NAMALWA (cell line): ENCODE data around the gene AP5Z1.
A peak's percentile ranks its signal among the peaks of the same experiment; 100 is the strongest.

Source experiments
- DNase-seq: peaks from one replicate; pipeline ENCODE4 v3.0.0-alpha.2; 2015; ENCODE audit warnings: low spot score

The AP5Z1 gene

DNA sequence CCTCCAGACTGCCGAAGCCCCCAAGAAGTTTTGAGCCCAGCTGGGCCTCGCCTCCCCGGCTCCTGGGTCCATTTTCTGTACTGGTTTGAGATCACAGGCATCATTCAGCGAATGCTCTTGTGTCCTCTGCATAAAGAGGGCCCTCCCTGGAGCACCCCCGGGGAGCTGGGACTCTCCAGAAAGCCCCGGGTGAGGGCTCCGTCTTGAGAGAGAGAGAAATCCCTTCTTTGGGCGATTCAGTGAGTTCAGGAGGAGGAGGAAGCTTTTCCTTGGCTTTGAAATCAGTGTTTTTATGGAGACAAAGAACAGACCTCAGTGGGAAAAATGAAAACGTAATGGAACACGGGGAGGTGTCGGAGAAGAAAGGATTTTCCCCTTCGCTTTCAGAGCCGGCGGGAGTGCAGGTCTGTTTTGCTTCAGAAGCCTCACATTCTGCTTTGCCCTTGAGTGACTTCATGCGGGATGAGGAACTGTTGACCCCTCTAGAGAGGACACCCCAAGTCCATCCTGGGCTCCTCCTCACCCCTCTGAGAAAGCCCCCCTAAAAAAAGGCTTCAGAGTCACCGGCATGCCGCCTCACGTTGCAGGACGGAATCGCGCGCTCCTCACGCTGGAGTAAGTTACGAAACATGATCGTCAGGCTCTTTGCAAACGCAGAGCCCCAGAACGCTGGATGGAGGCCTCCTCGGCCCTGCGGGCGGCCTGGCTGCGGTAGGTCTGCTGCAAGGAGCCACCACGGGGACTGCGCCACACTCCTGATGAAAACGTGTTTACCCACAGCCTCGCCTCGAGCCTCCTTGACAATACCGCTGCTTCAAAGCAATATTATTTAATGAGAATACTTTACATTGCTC lies 8.5 kb upstream of the AP5Z1 start:
- DNase-seq, result no peak

DNA sequence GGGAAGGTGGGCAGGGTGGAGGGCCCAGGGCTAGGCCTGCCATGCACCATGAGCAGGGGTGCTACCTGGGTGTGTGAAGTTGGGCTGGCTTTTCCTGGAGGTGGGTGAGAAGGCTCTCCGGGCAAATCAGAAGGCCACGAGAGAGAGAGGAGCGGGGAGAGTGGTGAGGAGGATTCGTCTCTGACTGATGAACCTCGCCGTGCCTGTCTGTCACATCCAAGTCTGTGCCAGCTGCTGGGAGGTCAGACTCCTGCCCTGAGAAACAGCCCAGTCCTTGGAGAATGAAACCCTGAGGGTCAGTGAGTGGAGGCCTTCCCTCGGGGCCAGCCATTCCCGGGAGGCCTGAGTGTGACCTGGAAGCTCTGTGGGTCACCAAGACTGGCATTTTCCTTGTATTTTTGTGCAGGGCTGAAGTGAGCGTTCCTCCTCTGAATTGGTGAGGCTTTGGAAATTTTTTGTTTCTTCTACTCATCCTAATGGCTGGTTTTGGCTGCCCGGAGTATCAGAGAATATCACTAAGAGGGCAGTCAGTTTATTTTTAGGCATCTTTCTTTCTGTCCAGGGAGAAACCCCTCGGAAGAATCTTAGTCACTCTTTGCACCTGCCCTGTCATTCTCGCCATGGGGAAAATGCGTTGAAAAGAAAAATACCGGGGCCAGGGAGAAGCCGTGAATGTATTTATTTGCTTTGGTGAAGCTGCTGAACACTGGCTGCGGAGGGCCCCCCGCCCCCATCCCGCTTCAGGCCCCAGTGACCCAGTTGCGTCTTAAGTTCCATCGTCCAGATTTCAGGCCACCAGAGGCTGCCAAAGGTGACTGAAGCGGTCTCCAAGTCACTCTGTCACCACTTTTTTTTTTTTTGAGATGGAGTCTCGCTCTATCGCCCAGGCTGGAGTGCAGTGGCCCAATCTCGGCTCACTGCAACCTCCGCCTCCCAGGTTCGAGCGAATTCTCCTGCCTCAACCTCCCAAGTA lies 6.5 kb upstream of the AP5Z1 start:
- DNase-seq, result no peak

DNA sequence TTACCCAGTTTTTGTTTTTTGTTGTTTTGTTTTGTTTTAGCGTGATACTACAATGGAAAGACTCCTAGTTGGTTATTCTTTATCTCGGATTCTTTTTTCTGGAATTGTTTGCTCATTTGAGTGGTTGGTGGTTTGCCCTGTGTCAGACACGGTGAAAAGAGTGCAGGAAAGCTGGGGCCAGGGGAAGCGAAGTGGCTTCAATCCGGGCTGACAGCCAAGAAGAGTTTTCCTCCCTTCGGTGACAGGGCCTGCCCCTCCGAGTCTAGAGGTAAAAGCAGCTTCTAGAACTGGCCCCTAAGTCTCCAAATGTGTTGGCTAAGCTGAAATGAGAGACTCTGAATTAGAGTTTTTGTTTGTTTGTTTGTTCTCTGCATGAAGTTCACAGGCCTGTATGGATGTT lies 5.7 kb upstream of the AP5Z1 start:
- DNase-seq, result no peak

GRCh38 chr7:4770886-4771285 lies 4.5 kb upstream of the AP5Z1 start:
- no peak for DNase-seq

DNA sequence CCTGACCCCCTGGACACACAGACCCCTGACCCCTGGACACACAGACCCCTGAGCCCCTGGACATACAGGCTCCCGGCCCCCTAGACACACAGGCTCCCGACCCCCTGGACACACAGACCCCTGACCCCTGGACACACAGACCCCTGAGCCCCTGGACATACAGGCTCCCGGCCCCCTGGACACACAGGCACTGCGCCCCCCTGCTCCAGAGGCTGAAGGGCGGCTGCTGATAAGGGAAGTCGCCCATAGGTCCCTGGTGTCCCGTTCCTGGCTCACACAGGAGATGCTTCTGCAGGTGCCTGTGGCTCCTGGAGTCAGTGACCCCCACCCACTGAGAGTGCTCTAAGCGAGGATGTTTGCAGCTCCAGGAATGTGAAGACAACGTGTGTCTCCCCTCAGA lies 3.7 kb upstream of the AP5Z1 start:
- DNase-seq, result no peak

- no peak for DNase-seq
Observed at GRCh38 chr7:4772306-4772705, 3.1 kb upstream of the AP5Z1 start.

DNA sequence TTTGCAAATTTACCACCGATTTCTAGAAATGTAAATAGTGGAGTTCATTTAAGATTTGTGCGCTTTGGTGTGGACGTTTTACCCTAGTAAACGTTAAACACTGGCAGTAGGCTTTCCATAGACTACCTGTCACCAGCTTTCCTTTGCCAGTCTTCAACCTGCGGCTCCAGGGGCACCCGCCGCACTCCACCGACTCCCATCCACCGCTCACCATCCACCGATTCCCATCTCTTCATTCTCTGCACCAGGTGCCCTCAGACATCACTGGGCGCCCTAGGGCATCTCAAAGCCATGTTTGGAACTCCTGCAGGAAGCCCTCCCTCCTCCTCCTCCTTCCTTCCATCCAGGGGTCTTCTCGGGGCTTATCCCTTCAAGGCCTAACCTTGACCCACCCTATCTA lies 1.4 kb upstream of the AP5Z1 start:
- DNase-seq, result no peak

GRCh38 chr7:4774658-4775249 lies 669 bp upstream of the AP5Z1 start:
- no peak for DNase-seq

GRCh38 chr7:4775848-4776623 lies 613 bp downstream of the AP5Z1 start:
- DNase-seq, result peak; percentile 40

DNA sequence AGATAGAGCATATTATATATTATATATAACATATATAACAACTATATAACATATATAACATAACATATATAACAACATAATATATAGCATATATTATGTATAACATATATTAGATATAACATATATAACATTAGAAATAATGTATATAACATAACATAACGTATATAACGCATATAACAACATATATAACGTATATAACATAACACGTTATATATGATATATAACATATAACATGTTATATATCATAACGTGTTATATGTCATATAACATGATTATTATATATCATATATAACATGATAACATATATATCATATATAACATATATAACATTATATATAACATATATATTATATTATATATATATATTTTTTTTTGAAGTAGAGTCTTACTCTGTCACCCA lies 3.7 kb downstream of the AP5Z1 start:
- DNase-seq, result no peak

DNA sequence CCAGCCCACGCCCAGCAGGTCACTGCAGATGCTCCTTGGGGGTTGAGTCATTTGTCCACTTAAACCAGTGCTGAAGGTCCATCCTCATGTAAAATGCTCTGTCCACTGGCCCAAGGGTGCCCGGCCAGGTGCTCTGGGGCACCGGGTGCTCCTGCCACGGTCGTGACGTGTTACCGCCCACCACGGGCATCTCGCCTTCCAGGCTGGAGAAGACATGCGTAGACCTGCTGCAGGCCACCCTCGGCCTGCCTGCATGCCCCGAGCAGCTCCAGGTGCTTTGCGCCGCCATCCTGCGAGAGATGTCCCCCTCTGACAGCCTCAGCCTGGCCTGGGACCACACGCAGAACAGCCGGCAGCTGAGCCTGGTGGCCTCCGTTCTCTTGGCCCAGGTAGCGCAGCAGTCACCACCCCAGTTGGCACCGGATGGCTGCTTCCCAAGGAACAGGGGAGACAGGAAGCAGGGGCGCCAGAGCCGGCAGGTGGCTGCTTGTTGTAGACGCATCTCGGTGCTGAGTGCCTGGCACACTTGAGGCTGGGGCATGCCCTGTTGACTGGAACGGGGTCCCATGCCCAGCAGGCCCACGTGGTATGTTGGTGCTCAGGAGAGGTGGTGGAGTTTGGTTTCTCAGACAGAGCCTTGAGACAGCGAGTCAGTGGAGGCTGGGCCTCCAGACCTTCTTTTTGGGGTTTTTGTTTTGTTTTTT lies 6.1 kb downstream of the AP5Z1 start:
- DNase-seq, result no peak

GRCh38 chr7:4782333-4783291 lies 7.2 kb downstream of the AP5Z1 start:
- DNase-seq, result no peak

DNA sequence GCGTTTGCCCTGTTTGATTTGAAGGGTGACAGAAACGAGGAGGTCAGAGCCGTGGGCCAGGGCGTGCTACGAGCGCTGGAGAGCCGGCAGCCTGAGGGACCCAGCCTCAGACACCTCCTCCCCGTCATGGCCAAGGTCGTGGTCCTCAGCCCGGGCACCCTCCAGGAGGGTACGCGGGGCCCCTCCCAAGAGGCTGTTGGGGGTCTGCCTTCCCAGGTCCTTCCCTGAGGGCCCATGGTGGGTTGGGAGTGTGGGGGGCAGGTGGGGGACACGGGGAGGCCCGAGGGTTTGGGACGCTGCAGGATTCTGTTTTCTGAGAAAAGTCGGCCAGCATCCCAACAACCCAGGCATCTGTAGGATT lies 7.8 kb downstream of the AP5Z1 start:
- DNase-seq, result no peak

- DNase-seq, result no peak
Observed at GRCh38 chr7:4783762-4784351, 8.4 kb downstream of the AP5Z1 start.

DNA sequence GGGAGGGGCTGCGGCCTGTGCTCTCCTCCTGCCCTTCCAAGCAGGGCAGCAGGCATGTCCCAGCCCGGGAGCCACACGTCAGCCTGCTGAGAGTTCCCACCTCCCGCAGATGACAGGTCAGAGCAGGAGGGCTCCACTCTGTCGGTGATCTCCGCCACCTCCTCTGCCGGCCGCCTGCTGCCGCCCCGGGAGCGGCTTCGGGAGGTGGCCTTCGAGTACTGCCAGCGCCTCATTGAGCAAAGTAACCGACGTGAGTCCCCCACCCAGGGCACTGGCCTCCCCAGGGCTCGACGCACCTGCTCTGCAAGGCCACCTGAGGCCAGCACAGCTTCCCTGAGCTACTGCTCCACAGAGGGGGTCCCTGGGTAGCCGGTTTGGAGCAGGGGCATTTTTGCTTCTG lies 9.4 kb downstream of the AP5Z1 start:
- no peak for DNase-seq

GRCh38 chr7:4785371-4785770 lies 9.9 kb downstream of the AP5Z1 start:
- DNase-seq, result no peak

DNA sequence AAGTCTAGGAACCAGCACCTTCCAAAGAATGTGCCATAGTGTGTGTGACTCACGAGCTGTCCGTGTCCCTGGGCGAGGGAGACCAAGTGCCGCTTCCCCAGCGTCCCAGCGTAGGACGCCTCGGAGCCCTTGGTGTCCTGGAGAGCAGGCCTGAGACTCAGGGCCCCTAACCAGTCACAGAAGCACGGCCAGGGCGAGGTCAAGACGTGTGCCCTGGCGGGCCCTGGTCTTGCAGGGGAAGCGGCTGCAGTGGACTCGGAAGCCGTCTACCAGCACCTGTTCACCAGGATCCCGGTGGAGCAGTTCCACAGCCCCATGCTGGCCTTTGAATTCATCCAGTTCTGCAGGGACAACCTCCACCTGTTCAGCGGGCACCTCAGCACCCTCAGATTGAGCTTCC lies 10.6 kb downstream of the AP5Z1 start:
- no peak for DNase-seq

- DNase-seq, result no peak
Observed at GRCh38 chr7:4787541-4787940, 12.1 kb downstream of the AP5Z1 start.

DNA sequence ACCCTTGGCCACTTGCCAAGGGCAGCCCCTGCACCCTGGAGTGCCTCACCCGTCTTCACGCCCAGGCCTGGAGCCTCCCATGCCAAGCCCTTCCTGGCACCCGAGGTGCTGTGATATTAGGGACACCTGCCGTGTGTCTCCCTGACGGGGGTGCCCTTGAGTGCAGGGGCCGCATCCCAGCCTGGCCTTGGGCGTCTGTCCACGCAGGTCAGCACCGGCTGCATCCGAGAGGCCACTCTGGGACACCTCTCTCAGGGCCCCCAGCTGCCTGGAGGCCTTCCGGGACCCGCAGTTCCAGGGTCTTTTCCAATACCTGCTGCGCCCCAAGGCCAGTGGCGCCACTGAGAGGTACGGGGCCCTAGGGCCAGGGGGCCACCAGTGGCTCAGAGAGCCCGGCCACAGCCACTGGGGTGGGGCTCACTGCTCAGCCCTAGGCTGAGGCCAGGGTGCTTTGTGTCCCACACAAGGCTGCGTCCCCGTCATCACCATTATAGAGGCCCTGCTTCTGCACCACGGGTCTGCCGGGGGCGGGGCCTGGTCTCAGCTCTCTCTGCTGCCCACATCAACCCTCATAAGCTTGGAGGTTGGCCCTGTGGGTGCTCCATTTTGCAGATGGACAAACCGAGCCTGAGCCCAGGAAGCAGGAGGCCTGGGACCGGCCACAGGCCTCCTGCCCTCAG lies 12.7 kb downstream of the AP5Z1 start:
- no peak for DNase-seq
